LHCN-M2 (cell line): ENCODE measurements around the gene KSR1. TPM values are rescaled to one million over a fixed set of nuclear protein-coding genes. Genes with fewer than 3 reads are reported as not detected.

Source experiments
- DNase-seq: peaks from one replicate; pipeline ENCODE4 v3.0.0-alpha.2; 2012; ENCODE audit warnings: low read depth
- total RNA-seq: library from RNA; depleted of rRNA; stranded (reverse); fragments of >200 nt; gene quantifications from 2 replicates; pipeline ENCODE4 v1.2.3, GENCODE V29; 2014

Gene KSR1
- total RNA-seq, 1 experiment from 2014 or later, result 6.0 TPM

DNA sequence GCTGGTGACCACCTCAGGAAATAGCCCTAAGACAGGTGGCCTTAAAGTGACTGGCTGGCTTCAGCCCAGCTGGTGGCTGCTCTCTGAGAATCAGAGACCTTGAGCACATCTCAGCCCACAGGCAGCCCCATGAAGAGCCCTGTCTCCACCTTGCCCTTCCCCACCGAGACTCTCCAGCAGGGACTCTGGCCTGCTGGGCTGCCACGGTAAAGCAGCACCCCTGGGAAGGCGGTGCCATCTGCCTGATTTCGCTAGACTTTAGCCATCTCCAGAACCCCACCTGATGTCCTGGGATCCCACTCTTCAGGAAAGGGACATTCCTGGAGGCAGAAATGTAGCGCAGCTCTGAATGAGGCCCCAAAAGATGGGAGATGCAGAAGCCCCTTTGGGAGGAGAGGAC lies 129.5 kb downstream of the KSR1 start:
- DNase-seq, result no peak

- DNase-seq, result peak; percentile 81
Measured at GRCh38 chr17:27586203-27586721, 130.0 kb downstream of the KSR1 start.

- no peak for DNase-seq
Measured at GRCh38 chr17:27588354-27588753, 132.1 kb downstream of the KSR1 start.

- no peak for DNase-seq
Measured at GRCh38 chr17:27590864-27591263, 134.6 kb downstream of the KSR1 start.

DNA sequence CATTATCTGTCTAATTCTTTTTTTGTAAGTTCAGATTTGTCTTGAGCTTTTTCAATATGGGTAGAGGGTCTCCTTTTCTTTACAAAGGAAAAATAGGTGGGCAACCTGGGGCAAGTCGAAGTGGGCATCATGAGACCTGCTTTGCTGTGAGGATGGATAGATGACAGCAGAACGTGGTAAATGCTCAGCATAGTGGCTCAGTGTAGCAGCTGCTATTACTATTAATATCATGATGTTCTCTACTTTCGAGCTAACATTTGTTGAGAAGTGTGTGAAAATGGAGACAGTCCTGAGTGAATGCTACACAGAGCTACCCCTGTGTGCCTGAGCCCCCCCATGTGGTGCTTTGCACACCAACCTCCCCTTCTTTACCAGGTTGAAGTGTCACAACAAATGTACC lies 135.7 kb downstream of the KSR1 start:
- DNase-seq, result no peak

DNA sequence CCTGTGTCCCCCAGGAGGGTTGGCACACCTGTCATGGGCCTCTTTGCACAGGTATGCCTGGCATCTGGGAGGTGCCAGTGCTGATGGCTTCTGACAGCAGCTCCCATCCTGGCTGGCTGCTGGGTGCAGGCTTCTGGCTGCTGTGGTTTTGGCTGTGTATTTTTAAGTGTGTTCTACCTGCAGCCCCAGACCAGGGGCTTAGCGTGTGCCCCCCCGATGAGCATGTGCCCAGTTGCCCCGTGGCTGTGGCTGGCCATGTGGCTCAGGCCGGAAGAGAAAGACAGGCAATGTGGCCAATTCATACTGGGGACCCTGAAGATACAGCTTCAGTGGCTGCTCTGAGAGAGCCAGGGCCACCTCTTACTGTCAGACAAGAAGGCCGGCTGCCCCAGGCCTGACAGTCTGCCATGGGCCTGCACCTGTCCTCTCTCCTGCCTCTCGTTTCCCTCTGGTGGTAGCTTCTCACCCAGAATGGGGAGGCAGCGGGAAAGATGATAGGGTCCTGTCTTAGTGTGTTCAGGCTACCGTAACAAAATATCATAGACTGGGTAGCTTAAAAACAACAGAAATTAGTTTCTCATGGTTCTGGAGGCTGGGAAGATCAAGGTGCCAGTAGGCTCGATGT lies 137.1 kb downstream of the KSR1 start:
- DNase-seq, result no peak

GRCh38 chr17:27593857-27594255 lies 137.6 kb downstream of the KSR1 start:
- peak; percentile 52 for DNase-seq

DNA sequence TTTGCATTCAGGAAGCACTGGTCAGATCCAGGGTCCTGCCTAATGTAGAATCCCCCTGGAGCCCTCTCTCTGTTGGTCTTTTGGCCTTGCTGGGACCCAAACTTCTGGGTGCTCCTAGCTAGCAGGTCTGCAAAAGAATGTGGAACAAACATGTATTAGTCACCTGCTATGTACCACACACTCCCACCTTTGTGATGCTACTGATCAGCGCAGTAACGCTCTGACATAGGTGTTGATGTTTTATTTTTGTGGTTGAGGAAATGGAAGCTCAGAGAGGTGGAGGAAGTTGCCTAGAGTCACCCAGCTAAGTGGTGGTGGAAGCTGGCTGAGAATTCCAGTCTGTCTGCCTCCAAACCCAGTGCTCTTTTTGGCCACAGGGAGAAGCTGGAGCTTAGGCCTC lies 139.0 kb downstream of the KSR1 start:
- DNase-seq, result no peak

GRCh38 chr17:27596096-27596495 lies 139.8 kb downstream of the KSR1 start:
- no peak for DNase-seq

DNA sequence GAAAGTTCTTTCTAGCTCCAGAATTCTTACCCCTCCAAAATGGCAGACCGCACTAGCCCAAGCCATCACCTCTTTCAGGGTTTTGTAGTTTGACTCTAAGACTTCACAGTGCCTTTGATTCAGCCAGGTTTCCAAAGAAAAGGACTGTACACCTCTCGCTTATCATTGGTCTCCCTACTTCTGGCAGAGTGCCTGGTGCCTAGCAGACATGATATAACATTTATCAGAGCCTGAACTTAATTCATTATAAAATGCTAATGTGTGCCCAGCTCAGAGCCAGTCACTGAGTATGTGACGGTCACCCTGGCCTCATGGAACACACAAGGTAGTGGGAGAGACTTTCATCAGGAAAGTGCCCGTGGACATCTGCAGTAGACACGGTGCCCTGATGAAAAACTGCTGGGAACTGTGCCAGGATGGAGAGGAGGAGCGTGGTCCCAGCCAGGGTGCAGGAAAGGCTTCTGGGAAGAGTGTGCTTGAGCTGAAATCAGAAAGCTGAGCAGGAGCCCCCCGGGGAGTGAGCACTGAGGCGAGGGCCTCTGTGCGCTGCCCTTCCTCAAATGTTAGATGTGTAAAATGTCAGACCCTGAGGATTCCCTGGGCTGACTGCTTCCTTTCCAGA lies 140.4 kb downstream of the KSR1 start:
- DNase-seq, result no peak

DNA sequence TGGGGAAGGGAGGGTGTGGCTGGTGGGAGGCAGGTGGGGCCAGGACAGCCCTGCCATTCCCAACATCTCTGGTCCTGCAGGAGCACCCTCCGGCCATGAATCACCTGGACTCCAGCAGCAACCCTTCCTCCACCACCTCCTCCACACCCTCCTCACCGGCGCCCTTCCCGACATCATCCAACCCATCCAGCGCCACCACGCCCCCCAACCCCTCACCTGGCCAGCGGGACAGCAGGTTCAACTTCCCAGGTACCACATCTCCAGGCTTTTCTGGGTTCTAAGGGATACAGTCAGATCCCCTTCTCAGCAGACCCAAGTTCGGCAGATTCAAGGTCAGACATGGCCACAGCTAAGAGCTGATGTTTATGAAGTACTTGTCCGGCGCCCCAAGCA lies 140.9 kb downstream of the KSR1 start:
- DNase-seq, result no peak

DNA sequence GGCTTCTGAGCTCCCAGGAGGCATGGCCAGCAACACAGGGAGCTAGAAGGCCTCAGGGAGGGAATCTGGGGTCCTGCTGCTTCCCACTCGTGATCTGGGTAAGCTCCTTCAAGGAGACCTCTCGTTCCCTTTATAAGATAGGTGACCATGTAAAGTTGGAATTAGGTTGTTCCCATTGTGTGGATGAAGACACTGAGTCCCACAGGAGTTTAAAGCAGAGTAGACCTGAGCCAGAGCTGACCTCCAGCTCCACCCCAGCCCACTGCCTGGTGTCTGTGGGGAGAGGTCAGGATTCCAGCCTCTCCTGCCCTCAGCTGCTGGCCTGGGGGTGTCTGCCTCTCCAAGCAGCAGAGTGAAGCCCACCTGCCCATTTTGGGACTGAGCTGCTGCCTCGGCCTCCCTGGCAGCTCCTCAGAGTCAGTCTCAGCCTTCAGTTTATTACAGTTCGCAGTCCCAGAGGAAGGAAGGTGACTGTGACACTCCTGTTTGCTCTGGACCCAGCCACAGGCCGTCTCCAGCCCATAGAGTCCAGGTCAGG lies 141.6 kb downstream of the KSR1 start:
- DNase-seq, result no peak

DNA sequence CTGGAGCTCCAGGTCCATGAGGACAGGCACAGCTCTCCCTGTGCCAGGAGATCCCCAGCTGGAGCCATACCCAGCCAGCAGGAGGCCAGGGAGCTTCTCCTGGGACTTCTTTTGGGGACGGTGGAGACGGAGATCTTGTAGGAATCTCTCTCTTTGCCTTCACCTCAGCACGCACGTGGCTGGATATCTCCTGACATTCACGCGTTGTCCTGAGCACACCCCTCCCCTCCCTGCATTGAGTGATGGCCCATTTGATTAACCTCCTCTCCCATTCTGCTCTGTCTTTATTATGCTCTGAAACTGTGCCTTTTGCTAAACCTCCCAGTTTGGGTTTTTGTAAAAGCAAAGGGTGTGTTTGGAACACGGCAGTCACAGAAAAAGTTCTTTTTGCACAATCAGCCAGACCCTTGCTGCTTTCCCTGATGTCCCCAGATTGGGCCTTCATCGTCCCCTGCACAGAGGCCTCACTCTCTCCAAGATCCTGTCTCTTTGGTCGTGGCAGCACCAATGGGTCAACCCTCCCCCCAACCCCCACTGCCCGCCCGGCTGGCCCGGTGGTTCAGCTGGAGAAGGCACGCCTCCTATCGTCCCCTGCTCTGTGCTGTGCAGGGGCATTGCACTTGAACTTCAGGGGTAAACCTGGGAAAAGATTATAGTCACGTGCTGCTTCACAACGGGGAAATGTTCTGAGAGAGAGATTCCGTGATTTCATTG lies 142.2 kb downstream of the KSR1 start:
- no peak for DNase-seq

DNA sequence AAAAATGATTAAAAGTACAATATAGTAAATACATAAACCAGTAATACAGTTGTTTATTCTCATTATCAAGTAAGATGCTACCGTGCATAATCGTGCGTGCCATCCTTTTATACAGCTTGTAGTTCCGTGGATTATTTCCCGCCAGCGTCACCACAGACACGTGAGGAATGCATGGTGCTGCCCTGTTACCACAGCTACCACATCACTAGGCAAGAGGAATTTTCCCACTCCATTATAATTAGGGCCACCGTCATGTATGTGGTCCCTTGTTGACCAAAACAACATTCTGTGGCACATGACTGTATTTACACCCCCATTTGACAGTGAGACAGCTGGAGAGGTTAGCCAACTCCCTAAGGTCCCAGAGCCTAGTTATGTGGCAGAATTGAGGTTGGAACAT lies 144.2 kb downstream of the KSR1 start:
- peak; percentile 90 for DNase-seq

DNA sequence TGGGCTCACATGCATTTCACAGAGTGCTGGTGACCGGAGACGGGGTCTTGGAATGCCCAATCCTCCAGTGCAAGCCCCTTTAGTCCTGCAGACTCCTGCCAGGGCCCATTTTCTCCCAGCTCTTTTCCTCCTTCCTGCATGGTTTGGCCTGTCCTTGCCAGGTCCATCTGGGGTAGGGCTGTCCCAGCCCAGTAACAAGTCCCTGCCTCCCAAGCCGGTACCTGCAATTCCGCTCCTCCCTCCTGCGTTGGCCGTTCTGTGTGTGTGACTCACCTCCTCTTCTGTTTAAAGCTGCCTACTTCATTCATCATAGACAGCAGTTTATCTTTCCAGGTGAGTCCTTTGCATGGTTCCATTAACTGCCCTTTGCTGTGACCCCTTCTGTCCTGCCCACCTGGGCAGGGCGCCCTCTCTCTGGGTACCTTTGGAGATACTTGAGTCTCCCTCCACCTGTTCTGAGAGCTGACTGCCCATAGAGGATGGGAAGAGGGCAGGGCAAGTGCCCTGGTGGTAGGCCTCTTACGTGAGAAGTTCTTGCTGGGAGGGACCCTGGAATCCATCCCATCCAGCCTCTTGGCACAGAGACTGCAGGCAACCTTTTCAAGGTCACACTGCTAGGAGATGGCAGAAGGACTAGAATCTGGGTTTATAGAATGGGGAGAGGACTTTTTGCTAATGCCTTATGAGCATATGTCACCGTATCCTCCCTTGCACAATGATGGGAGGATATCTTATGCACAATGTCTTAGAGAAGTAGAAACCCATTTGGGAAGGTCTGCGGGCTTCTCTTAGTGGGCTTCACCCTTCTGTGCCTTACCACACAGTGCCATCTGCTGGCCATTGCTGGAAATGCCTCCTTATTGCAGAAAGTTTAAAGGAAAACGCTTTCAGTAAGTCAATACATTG lies 145.1 kb downstream of the KSR1 start:
- peak; percentile 68 for DNase-seq

- DNase-seq, result no peak
Measured at GRCh38 chr17:27601975-27602302, 145.7 kb downstream of the KSR1 start.

DNA sequence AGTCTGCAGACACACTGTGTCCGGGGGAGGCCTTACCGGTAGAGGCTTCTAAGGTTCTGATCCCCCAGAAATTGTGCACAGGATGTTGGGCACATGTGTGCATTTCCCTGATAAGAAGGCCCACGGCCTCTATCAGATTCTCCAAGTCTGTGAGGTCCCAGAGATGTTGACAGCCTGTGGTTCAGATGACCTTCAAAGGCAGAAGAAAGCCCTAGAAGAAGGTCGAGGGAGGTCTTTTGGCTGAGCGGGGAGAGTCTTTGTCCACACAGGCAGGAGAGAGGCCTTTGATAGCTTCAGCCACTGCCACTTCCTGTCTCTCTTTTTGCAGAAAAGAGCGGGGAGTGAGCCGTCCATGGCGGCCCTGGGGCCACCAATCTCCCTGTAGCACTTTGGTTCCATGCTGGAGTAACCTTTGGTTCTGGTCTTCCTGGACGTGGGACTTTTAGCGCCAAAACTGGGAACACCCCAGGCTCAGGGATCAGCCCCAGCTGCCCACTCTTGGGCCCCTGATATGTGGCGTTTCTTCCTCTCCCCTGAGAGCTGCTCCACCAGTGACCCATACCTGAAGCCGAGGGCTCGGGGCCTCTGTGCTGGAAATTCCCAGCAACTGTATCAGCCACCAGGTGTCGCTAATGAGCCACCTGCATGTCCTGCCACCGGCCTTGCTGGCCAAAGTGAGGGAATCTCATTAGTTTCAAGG lies 146.6 kb downstream of the KSR1 start:
- peak; percentile 53 for DNase-seq

- no peak for DNase-seq
Measured at GRCh38 chr17:27603421-27603770, 147.1 kb downstream of the KSR1 start.

GRCh38 chr17:27603880-27604794 lies 147.9 kb downstream of the KSR1 start:
- DNase-seq, result no peak

DNA sequence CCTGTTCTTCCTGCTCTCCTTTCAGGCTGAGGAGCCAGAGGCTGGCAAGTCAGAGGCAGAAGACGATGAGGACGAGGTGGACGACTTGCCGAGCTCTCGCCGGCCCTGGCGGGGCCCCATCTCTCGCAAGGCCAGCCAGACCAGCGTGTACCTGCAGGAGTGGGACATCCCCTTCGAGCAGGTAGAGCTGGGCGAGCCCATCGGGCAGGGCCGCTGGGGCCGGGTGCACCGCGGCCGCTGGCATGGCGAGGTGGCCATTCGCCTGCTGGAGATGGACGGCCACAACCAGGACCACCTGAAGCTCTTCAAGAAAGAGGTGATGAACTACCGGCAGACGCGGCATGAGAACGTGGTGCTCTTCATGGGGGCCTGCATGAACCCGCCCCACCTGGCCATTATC lies 149.2 kb downstream of the KSR1 start:
- DNase-seq, result no peak
